GM21381 (cell line): Measurements from ENCODE around the gene EIF3B.
"Not testable (repeated sequence)": the region's sequence is repeated elsewhere in the genome, so short reads cannot be mapped to it uniquely, and the experiment has no call there.

Experiments
- ATAC-seq: cut with Tn5 transposase; IDR thresholded peaks from one replicate; pipeline ENCODE4 v1.9.1; 2021; ENCODE audit warnings: mild to moderate bottlenecking, moderate library complexity; ENCODE audit not compliant: unreplicated experiment

The EIF3B gene

GRCh38 chr7:2376351-2377154, 21.9 kb downstream of the EIF3B start:
- ATAC-seq: no peak

DNA sequence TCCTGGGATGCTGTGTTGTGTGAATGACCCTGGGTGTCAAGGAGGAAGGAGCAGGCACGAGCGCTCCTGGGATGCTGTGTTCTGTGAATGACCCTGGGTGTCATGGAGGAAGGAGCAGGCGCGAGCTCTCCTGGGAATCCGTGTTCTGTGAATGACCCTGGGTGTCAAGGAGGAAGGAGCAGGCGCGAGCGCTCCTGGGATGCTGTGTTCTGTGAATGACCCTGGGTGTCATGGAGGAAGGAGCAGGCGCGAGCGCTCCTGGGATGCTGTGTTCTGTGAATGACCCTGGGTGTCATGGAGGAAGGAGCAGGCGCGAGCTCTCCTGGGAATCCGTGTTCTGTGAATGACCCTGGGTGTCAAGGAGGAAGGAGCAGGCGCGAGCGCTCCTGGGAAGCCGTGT, 22.9 kb downstream of the EIF3B start:
- ATAC-seq: not testable (repeated sequence)

GRCh38 chr7:2378125-2378524, 23.5 kb downstream of the EIF3B start:
- ATAC-seq: not testable (repeated sequence)

DNA sequence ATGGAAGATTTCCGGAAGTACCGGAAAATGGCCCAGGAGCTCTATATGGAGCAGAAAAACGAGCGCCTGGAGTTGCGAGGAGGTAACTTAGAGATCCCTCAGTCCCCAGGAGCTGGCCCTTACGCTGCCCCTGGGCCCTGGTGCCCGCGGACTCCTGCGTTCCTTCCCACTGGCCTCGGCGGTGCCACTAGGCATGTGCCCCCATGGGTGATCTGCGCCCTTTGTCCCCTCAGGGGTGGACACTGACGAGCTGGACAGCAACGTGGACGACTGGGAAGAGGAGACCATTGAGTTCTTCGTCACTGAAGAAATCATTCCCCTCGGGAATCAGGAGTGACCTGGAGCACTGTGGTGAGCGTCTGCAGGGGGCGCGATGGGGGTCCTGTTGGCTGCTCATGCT, 24.5 kb downstream of the EIF3B start:
- ATAC-seq: no peak

DNA sequence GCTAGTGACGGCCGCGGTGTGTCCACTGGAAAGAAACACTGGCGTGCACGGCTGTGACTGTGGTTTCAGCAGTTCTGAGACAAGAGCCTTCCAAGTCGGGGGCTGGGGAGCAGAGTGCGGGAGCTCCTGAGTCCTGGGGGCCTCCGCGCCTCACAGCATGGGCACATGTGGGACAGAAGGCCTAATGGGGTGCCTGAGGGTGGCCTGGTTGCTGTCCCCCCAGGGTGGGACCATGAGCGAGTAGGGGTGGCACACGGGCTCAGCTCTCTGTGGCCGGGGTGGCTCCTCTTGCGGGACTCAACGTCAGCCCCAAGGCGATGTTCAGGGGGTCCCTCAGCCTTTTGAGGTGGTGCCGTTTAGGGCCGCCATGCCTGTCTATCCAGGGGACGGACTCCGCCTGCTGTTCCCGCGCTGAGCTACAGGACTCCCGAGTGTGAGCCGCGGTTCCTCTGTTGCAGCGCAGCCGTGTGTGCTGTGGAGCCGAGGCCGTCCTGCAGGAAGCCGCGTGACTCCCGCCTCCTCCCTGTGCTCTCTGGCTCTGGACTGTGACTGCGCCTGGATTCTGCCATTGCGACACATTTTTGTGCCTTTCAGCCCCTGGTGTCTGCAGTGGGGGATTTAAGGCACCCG, 25.3 kb downstream of the EIF3B start:
- ATAC-seq: no peak

DNA sequence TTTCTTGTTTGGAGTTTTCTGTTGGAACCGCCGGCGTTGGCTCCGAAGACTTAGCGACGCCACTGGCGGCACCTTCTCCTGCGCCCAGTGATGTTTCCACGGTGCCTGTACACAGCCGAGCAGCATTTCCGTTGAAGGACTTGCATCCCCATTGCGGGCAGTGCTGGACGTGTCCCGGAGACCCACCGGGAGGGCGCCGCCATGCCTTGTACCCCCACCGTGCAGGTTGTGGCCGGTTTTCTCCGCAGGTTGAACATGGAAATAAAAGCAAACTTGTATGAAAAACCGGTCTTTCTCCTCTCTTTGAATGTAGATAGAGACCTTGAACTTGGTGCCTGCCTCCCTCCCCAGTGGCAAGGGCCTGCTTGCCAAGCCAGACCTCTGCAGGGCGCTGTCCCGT, 25.8 kb downstream of the EIF3B start:
- ATAC-seq: no peak

GRCh38 chr7:2381227-2381626, 26.6 kb downstream of the EIF3B start:
- no peak for ATAC-seq

DNA sequence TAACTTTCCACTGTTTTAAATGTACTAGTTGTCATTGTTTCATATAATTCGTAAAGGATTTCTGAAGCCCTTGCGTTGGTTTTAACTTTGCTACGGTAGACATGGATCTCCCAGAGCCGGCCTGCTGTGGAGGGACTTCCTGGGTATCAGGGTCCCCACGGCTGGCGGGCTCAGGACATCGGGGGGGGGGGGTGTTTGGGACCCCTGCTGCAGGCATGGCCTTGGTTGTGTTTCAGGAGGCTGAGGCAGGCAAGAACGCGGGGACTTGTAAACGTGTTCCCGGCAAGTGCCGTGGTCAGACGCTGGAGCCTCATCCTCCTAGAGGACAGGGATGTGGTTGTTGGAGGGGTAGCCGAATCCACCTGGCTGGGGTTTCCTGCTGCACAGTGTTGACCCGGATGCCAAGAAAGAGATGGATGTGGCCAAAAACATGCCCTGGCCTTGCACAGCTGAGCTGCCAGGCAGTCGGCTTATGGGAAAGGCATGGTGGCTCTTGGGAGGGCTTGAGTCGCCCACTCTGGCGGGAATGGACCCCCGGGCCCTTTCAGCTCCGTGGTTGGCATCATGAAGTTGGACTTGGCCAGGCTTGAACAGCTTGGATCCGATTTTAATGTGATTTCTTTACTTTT, 27.4 kb downstream of the EIF3B start:
- ATAC-seq: no peak

- ATAC-seq: no peak
These were observed 29.1 kb downstream of the EIF3B start for GRCh38 chr7:2383543-2384274.

DNA sequence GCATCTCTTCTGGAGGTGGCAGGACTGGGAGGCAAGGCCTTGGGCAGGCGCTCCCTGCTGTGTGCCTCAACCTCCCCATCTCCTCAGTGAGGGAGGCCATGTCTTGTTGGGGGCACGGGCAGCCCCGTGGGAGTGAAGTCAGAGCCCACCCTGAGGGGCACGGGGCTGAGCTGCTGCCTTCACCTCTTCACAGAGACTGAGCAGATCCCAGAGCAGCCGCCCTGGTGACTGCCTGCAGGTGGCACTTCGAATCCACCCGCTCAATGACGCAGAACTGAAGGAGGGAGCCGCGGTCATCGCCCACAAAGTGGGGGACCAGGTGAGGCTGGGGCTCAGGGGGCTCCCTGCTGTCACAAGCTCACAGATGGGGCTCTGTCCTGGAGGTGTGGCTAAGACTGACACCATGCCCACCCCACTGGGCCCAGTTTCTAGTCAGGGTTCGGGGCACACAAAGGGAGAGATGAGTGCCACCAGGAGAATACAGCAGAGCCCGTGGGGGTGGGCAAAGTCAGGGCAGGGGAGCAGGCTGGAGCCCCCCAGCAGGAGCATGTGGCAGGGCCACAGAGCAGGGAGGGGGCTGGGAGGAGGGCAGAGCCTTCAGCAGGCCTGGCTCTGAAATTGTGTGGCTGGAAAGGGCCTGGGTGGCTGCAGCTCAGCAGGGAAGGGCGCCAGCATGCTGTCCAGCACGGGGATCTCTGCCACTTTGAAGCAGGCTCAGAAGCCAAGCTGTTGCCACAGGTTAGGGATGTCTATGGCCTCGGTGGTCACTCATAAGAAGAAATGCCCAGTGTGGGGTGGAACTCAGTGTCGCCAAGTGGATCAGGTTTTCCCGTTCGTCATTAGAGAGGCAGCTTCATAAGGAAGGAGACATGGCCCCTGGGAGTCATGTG, 30.0 kb downstream of the EIF3B start:
- ATAC-seq: no peak

DNA sequence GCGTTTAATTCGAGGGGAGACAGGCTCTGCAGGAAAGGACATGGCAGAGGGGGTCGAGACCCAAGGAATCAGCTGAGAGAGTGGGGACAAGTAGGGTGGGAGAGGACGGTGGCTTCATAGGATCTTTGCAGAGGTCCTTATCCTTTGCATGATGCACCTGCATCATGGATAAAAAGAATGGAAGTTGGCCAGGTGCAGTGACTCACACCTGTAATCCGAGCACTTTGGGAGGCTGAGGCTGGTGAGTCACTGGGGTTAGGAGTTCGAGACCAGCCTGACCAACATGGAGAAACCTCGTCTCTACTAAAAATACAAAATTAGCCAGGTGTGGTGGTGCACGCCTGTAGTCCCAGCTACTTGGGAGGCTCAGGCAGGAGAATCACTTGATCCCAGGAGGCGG, 31.5 kb downstream of the EIF3B start:
- ATAC-seq: not testable (repeated sequence)

DNA sequence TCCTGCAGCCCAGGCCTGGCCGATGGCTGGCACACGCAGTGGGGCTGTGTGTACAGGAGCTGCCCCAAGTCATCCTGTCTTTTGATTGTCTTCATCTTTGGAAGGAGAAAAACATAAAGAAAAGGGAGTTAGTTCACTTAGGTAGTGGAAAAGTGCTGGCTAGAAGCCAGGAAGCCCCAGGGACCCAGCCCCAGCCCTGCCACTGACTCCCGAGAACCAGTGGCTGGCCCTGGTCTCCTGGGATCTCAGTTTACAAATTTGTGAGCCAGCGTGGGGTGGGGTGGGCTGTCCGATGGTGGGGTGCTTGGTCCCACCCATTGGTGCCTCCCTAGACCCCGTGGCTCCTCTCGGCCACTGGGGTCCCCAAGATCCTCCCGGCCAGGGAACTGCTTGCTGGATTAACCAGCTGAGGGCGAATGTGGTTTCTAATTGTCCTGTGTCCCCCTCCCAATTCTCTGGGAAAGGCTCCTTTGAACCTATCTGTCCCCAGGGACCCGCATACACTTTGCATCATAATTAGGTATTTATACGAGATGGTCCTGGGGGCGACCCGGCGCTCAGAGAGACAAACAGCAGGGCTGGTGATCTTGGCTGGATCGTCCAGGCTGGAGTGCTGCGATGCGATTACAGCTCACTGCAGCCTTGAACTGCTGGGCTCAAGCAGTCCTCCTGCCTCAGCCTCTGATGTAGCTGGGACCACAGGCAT, 32.5 kb downstream of the EIF3B start:
- no peak for ATAC-seq

- ATAC-seq: no peak
These were observed 33.4 kb downstream of the EIF3B start for GRCh38 chr7:2387897-2388636.

- no peak for ATAC-seq
These were observed 34.0 kb downstream of the EIF3B start for GRCh38 chr7:2388637-2388954.

DNA sequence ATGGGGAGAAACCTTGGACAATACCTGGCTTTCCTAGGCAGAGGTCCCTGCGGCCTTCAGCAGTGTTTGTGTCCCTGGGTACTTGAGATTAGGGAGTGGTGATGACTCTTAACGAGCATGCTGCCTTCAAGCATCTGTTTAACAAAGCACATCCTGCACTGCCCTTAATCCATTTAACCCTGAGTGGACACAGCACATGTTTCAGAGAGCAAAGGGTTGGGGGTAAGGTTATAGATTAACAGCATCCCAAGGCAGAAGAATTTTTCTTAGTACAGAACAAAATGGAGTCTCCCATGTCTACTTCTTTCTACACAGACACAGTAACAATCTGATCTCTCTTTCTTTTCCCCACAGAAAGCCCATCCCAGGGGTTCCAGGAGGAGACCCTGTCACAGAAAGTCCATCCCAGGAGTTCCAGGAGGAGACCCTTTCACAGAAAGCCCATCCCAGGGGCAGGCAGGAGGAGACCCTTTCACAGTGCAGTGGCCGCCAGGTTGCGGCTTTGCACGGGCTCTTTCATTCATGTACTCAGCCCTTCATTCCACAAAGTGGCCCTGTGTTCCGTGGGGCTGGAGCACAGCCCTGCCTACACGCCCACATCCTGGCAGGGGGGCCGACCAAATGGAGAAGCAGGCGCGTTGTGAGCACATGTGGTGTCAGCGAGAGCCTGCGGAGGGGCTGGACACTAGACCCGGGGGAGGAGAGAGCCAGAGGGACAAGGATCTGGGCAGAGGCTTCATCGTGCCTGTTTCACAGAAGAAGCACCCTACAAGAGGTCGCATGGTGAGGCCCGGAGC, 35.6 kb downstream of the EIF3B start:
- ATAC-seq: not testable (repeated sequence)

DNA sequence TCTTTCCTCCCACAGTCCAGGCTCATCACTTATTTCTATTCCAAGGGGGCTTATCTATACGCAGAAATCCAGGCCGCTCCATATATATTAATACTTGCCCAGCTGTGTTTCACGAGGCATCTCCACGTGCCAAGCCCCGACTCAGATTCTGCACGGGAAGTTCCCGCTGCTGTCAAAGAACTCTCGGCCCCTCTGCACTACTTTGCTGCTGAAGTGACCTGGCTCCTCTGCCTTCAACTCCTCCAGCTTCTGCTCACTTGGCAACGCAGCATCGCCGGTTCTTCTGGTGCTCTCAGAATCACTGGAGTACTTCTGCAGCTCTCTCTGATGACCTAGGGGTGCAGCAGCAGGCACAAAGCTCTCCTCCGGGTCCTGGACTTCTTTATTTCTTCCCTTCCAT, 39.1 kb downstream of the EIF3B start:
- ATAC-seq: no peak

GRCh38 chr7:2394566-2395082, 40.0 kb downstream of the EIF3B start:
- ATAC-seq: no peak

- ATAC-seq: no peak
These were observed 43.9 kb downstream of the EIF3B start for GRCh38 chr7:2398506-2398905.
